ENCODE measurements around the gene TMPO. TPM values are rescaled to one million over a fixed set of nuclear protein-coding genes. Genes with fewer than 3 reads are reported as not detected.
A peak's percentile ranks its signal among the peaks of the same experiment; 100 is the strongest.
"Not testable (repeated sequence)": the region's sequence is repeated elsewhere in the genome, so short reads cannot be mapped to it uniquely, and the experiment has no call there.

Gene TMPO
- total RNA-seq, 1 experiment from 2014 or later: 285 TPM

GRCh38 chr12:98532687-98533304, 17.4 kb downstream of the TMPO start:
- no peak overlapping the region for H3K27ac ChIP-seq
- H3K9me3 ChIP-seq (replicated peaks): no peaks in the 10 kb centered on the region
- peak in 1 of 2 experiments; percentile 68 for DNase-seq
- no peaks in the 10 kb centered on the region for H3K27me3 ChIP-seq
- H3K36me3 ChIP-seq: peaks cover 93% of the 10 kb centered on the region
- H3K4me3 ChIP-seq: no peak overlapping the region
- no peaks in the 10 kb centered on the region for H3K4me1 ChIP-seq

GRCh38 chr12:98533723-98534251, 18.4 kb downstream of the TMPO start:
- no peaks in the 10 kb centered on the region for H3K27me3 ChIP-seq
- H3K36me3 ChIP-seq: peaks cover 94% of the 10 kb centered on the region
- H3K27ac ChIP-seq: no peak overlapping the region

GRCh38 chr12:98538031-98538430, 22.6 kb downstream of the TMPO start:
- H3K27ac ChIP-seq: no peak overlapping the region
- H3K9me3 ChIP-seq (replicated peaks): no peaks in the 10 kb centered on the region
- no peaks in the 10 kb centered on the region for H3K27me3 ChIP-seq
- peaks cover 89% of the 10 kb centered on the region for H3K36me3 ChIP-seq
- no peak for DNase-seq
- H3K4me1 ChIP-seq: no peaks in the 10 kb centered on the region
- no peak overlapping the region for H3K4me3 ChIP-seq

More at GRCh38 chr12:98533723-98534251, 18.4 kb downstream of the TMPO start:
- no peak for DNase-seq
- Histone ChIP-seq H3K9me3 (replicated peaks) (no peaks in the 10 kb centered on the region), H3K4me1 (no peaks in the 10 kb centered on the region), H3K4me3 (no peak overlapping the region)

- Histone ChIP-seq H3K36me3 (peaks cover 92% of the 10 kb centered on the region), H3K9me3 (replicated peaks) (no peaks in the 10 kb centered on the region), H3K4me3 (no peak overlapping the region), H3K27me3 (no peaks in the 10 kb centered on the region), H3K4me1 (no peaks in the 10 kb centered on the region), H3K27ac (no peak overlapping the region)
- no peak for DNase-seq
These were observed 28.3 kb downstream of the TMPO start for GRCh38 chr12:98543701-98544100.

- H3K9me3 ChIP-seq (replicated peaks): no peaks in the 10 kb centered on the region
- no peaks in the 10 kb centered on the region for H3K27me3 ChIP-seq
- DNase-seq: no peak
- H3K27ac ChIP-seq: no peak overlapping the region
- peaks cover 97% of the 10 kb centered on the region for H3K36me3 ChIP-seq
- H3K4me3 ChIP-seq: no peak overlapping the region
- H3K4me1 ChIP-seq: no peaks in the 10 kb centered on the region
These were observed 29.4 kb downstream of the TMPO start for GRCh38 chr12:98544751-98545150.

- no peaks in the 10 kb centered on the region for H3K27me3 ChIP-seq
- peaks cover 67% of the 10 kb centered on the region for H3K36me3 ChIP-seq
- no peaks in the 10 kb centered on the region for H3K9me3 ChIP-seq (replicated peaks)
- H3K27ac ChIP-seq: no peak overlapping the region
- H3K4me1 ChIP-seq: no peaks in the 10 kb centered on the region
- no peak for DNase-seq
- H3K4me3 ChIP-seq: no peak overlapping the region
These were observed 34.2 kb downstream of the TMPO start for GRCh38 chr12:98549371-98550110.

GRCh38 chr12:98551787-98552186, 36.4 kb downstream of the TMPO start:
- no peak for DNase-seq
- no peaks in the 10 kb centered on the region for H3K9me3 ChIP-seq (replicated peaks)
- H3K4me1 ChIP-seq: no peaks in the 10 kb centered on the region
- H3K27me3 ChIP-seq: no peaks in the 10 kb centered on the region
- peaks cover 45% of the 10 kb centered on the region for H3K36me3 ChIP-seq
- no peak overlapping the region for H3K27ac ChIP-seq
- no peak overlapping the region for H3K4me3 ChIP-seq

- H3K36me3 ChIP-seq; H3K27ac ChIP-seq; DNase-seq; H3K4me1 ChIP-seq; H3K4me3 ChIP-seq; H3K9me3 ChIP-seq (replicated peaks); H3K27me3 ChIP-seq: not testable (repeated sequence)
These were observed 42.7 kb downstream of the TMPO start for GRCh38 chr12:98558097-98558496.

GRCh38 chr12:98559666-98560065, 44.3 kb downstream of the TMPO start:
- no peaks in the 10 kb centered on the region for H3K4me1 ChIP-seq
- H3K27me3 ChIP-seq: no peaks in the 10 kb centered on the region
- DNase-seq: no peak
- no peaks in the 10 kb centered on the region for H3K9me3 ChIP-seq (replicated peaks)
- H3K36me3 ChIP-seq: no peaks in the 10 kb centered on the region
- H3K27ac ChIP-seq: no peak overlapping the region
- no peak overlapping the region for H3K4me3 ChIP-seq

- no peaks in the 10 kb centered on the region for H3K27me3 ChIP-seq
- H3K36me3 ChIP-seq: no peaks in the 10 kb centered on the region
- H3K4me1 ChIP-seq: no peaks in the 10 kb centered on the region
- H3K27ac ChIP-seq: no peak overlapping the region
- H3K9me3 ChIP-seq (replicated peaks): no peaks in the 10 kb centered on the region
- H3K4me3 ChIP-seq: no peak overlapping the region
- DNase-seq: no peak
These were observed 46.5 kb downstream of the TMPO start for GRCh38 chr12:98561846-98562245.

- no peak overlapping the region for H3K4me3 ChIP-seq
- H3K4me1 ChIP-seq: no peaks in the 10 kb centered on the region
- H3K9me3 ChIP-seq (replicated peaks): no peaks in the 10 kb centered on the region
- H3K27ac ChIP-seq: no peak overlapping the region
- H3K27me3 ChIP-seq: no peaks in the 10 kb centered on the region
- no peak for DNase-seq
- no peaks in the 10 kb centered on the region for H3K36me3 ChIP-seq
These were observed 56.6 kb downstream of the TMPO start for GRCh38 chr12:98572010-98572409.

- Histone ChIP-seq H3K4me3 (no peak overlapping the region), H3K4me1 (no peaks in the 10 kb centered on the region), H3K27ac (no peak overlapping the region), H3K27me3 (no peaks in the 10 kb centered on the region), H3K9me3 (replicated peaks) (no peaks in the 10 kb centered on the region), H3K36me3 (no peaks in the 10 kb centered on the region)
- DNase-seq: no peak
These were observed 58.7 kb downstream of the TMPO start for GRCh38 chr12:98574110-98574509.

GRCh38 chr12:98575013-98575412, 59.6 kb downstream of the TMPO start:
- no peak overlapping the region for H3K4me3 ChIP-seq
- no peaks in the 10 kb centered on the region for H3K4me1 ChIP-seq
- DNase-seq: no peak
- no peaks in the 10 kb centered on the region for H3K9me3 ChIP-seq (replicated peaks)
- H3K27ac ChIP-seq: no peak overlapping the region
- H3K36me3 ChIP-seq: no peaks in the 10 kb centered on the region
- H3K27me3 ChIP-seq: no peaks in the 10 kb centered on the region

- not testable (repeated sequence) for H3K27me3 ChIP-seq; H3K4me1 ChIP-seq; H3K27ac ChIP-seq; H3K36me3 ChIP-seq; H3K4me3 ChIP-seq; H3K9me3 ChIP-seq (replicated peaks); DNase-seq
These were observed 61.4 kb downstream of the TMPO start for GRCh38 chr12:98576795-98577194.

- no peaks in the 10 kb centered on the region for H3K27me3 ChIP-seq
- no peak overlapping the region for H3K4me3 ChIP-seq
- no peaks in the 10 kb centered on the region for H3K36me3 ChIP-seq
These were observed 63.0 kb downstream of the TMPO start for GRCh38 chr12:98578392-98578791.

More at GRCh38 chr12:98578392-98578791, 63.0 kb downstream of the TMPO start:
- no peak overlapping the region for H3K27ac ChIP-seq
- no peaks in the 10 kb centered on the region for H3K4me1 ChIP-seq
- H3K9me3 ChIP-seq (replicated peaks): no peaks in the 10 kb centered on the region
- no peak for DNase-seq
